HG03064 (cell line): ENCODE data around the gene BUD23.
"Not testable (repeated sequence)": the region's sequence is repeated elsewhere in the genome, so short reads cannot be mapped to it uniquely, and the experiment has no call there.

Experiments
- ATAC-seq: cut with Tn5 transposase; IDR thresholded peaks from one replicate; pipeline ENCODE4 v1.9.1; 2021; ENCODE audit warnings: low read depth; ENCODE audit not compliant: unreplicated experiment

The BUD23 gene

GRCh38 chr7:73717991-73718405 lies 34.6 kb downstream of the BUD23 start:
- ATAC-seq = no peak

GRCh38 chr7:73718438-73718881 lies 35.1 kb downstream of the BUD23 start:
- ATAC-seq = no peak

- no peak for ATAC-seq
Measured at GRCh38 chr7:73718905-73719805, 35.8 kb downstream of the BUD23 start, which contains the start of gene STX1A. Gene STX1A (minus strand): TSS chr7:73719669. CDS start chr7:73719631, 38 bp downstream.

- no peak for ATAC-seq
Measured at GRCh38 chr7:73719806-73720169, 36.4 kb downstream of the BUD23 start.

- not testable (repeated sequence) for ATAC-seq
Measured at GRCh38 chr7:73720443-73720842, 37.0 kb downstream of the BUD23 start.

GRCh38 chr7:73721377-73721817 lies 38.0 kb downstream of the BUD23 start:
- no peak for ATAC-seq

GRCh38 chr7:73722182-73722581 lies 38.8 kb downstream of the BUD23 start:
- not testable (repeated sequence) for ATAC-seq

GRCh38 chr7:73722785-73723184 lies 39.4 kb downstream of the BUD23 start:
- no peak for ATAC-seq

GRCh38 chr7:73723813-73724212 lies 40.4 kb downstream of the BUD23 start:
- ATAC-seq = no peak

GRCh38 chr7:73726083-73726466 lies 42.7 kb downstream of the BUD23 start:
- ATAC-seq = peak; percentile 35

- ATAC-seq = no peak
Measured at GRCh38 chr7:73727952-73728351, 44.6 kb downstream of the BUD23 start.

- ATAC-seq = no peak
Measured at GRCh38 chr7:73728551-73728950, 45.2 kb downstream of the BUD23 start.

GRCh38 chr7:73730485-73730884 lies 47.1 kb downstream of the BUD23 start:
- no peak for ATAC-seq

- no peak for ATAC-seq
Measured at GRCh38 chr7:73732397-73732796, 49.0 kb downstream of the BUD23 start.

- ATAC-seq = no peak
Measured at GRCh38 chr7:73734619-73735527, 51.5 kb downstream of the BUD23 start.

GRCh38 chr7:73735528-73735905 lies 52.1 kb downstream of the BUD23 start:
- no peak for ATAC-seq

GRCh38 chr7:73736885-73737284 lies 53.5 kb downstream of the BUD23 start:
- no peak for ATAC-seq

- ATAC-seq = no peak
Measured at GRCh38 chr7:73737491-73738219, 54.3 kb downstream of the BUD23 start.

GRCh38 chr7:73738220-73738611 lies 54.8 kb downstream of the BUD23 start:
- ATAC-seq = no peak

- ATAC-seq = peak; percentile 78
Measured at GRCh38 chr7:73738612-73739386, 55.4 kb downstream of the BUD23 start, which contains the start of gene ABHD11. Gene ABHD11 (minus strand): TSS chr7:73738802. CDS start chr7:73738770, 32 bp downstream.
